CD1c-positive myeloid dendritic cell (primary cell): ENCODE measurements around the gene AVPR2.

ENCODE experiments used
- DNase-seq: peaks from one replicate; pipeline ENCODE4 v3.0.0-alpha.2; 2016; ENCODE audit errors: extremely low spot score

Gene AVPR2

DNA sequence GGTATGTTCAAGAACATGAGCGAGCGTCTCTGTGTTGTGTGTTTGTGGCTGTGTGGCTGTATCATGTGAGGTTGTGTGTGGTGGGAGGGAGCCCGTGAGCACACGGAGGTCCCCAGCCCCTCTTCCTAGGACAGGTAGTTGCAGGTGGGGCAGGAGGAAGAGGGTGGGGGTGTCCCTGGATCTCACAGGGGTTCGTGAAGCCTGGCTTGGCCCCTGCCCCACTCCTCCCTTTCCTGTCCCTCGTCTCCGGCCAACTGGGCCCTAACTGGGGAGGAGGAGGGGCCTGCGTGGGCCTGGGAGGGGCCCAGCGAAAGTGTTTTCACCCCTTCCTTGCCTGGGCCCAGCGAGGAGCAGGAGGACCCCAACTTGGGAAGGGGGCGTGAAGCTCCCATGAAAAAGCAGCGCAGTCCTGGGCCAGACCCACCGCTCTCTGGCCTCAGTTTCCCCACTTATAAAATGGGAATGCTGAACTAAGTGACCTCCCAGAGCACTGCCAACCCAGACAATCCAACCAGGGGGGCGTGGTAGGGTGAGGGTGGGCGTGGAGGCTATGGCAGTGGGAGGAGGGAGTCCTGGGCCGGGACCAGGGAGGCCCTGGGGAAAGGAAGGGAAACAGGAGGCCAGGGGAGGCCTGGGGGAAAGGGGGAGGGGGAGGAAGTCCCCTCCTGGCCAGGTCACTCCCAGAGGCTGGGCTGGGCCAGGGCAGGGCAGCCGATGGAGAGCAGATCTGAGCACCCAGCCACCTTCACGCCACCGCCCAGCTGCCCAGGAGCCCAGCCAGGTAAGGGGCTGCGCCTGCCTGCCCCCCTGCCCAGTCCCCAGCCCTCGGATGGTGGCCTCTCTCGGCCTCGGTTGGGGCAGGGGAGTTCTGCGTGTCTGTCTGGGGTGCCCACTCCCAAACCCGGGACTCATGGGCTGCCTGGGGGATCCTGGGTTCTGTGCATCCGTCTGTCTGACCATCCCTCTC, at the start of gene AVPR2:
Gene AVPR2, plus strand, starts transcription at position 683 of the 967 bp plus-strand sequence. CDS start 473 bp downstream, outside the sequence.
- no peak for DNase-seq

DNA sequence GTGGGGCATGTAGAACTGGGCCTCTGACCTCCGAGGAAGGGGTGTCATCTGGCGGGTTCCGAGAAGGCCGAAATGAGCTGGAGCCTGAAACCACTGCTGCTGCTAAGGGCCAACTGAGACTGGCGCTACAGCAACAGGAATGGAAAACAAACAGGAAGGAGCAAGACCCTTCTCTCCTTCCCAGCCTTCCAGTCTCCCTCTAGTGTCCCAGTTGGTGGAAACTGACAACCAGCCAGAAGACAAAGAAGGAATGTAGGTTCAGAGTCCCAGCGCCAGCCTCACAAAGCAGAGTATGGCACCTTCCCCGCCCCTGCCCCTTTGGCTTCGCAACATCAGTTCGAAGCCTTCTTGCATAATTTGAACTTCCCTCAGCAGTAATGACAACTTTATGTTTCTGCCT, 49.8 kb upstream of the AVPR2 start:
- DNase-seq, result no peak

DNA sequence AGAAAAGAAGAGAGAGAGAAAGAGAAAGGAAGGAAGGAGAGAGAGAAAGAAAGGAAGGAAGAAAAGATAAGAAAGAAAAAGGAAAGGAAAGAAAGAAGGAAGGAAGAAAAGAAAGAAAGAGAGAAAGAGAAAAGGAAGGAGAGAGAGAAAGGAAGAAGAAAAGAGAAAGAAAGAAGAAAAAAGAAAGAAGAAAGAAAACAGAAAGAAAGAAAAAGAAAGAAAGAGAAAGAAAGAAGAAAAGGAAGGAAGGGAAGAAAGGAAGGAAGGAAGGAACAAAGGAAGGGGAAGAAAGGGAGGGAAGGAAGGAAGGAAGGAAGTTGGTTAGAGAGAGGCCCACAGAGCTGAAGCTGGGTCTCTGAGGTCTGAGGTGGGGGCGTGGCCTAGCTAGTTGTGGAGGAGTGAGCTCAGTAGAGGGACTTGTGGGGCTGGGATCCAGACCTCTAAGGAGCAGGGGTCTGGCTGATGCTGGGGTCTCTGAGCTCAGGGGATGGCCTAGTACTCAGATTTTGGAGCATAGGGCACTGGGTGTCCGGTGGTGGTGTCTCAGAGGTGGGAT, 47.0 kb upstream of the AVPR2 start:
- no peak for DNase-seq

DNA sequence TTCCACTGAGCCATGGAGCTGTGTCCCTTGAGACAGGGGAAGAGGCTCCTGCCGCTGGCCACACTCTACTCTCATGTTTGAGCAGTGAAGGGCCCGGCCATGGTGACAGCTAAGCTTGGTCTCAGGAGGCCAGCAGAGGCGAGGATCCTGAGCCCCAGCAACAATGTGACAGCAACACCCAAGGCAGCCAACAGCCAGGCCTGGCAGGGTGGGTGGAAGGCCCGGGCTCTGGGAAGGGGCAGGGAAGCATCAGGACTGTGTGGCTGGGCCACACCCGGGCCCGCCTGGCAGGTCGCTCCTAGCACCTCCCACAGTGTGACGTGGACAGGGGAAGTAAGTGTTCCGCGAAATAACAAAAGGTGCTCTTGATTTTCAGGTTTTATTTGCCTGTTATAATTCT, 43.3 kb upstream of the AVPR2 start:
- DNase-seq, result no peak

DNA sequence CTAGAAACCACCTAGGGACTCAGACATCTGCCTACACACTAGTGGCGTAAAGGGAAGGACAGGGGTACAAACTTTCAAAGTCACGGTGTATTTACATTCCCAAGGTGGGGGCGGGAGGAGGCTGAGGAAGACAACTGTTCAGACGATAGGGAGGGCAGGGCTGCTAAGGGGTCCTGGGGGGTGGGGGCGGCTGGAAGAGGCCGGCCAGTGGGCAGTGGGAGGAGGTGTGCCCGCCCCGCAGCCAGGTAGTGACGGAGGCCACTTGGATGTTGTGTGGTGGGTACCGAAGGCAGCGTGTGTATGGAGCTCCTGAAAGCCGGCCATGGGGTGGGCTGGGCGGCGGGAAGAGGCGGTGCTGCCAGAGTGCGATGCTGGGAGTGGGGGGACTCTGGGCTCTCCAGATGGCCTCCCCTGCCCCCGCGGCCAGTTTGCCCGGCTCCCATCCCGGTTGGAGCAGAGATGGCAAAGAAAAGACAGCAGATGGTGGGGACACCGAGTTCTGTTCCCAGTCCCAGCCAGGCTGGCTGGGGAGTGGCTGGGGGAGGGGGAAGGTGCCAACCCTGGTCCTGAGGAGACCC, 42.7 kb upstream of the AVPR2 start:
- DNase-seq, result no peak

DNA sequence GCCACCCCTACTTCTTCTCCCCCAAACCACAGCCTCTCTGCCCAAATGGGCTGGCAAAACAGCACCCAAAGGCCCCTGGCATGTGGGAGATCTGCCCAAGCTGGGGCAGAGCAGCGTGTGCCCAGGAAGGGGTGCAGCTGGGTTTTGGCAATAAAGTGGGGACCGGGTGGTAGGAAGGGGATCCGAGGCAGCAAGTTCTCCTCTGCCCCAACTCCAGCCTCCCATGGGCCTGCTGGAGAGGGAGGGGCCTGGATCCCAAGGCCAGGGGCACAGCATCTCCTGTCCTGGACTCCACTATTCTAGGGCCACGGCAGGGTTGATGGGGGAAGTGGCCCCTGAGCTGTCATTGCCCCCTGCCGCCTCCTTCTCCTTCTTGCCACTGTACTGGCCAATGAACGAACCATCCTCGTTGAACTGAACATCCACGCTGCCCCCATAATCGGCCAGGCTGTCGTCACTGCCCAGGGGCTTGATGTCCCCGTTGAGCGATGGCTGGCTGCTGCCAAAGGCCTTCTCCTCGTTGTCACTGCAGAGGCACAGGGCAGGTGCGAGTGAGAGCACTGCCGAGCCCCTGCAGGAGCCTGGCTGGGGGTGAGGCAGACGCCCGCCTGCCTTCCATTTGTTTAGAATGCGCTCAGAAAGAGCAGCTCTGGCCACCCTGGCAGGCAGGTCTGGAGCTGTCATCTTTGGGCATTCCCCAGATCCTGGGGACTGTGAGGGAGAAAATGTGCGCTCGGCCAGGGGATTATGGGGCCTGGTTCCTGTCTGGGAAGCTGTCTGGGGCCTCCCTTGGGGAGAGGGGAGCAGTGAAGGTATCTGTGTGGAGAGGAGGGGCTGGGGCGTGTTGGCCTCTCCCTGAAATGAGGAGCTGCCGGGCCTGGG, 41.9 kb upstream of the AVPR2 start:
- no peak for DNase-seq

DNA sequence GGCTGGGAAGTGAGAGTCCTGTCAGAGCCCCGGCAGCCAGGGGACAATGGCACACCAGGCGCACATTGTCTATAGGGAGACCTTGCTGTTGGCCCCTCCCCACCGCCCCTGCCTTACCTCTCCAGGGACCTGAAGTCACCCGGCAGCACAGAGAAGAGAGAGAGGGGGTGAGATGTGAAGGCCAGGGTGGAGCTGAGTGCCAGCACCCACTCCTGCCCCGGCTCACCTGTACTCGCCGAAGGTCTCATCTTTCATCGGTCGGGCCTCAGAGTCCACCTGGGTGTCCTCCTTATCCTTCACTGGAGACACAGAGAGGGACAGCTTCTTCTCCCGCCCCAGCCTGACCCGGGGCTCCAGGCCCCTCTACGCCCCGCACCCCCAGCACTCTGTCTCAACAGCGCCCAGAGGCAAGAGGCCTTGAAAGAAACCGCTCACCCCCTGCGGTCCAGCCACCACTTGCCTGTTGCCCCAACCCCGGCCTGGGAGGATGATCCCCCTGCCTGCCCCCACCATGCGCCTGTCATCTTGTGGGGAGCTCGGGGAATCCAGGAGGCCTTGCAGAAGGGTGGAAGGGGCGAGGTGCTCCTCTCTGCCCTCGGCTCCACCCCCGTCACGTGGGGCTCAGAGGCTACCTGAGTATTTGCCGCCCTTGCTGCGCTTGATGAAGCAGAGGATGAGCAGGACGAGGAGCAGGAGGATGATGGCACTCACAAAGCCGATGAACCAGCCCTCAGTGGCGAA, 41.1 kb upstream of the AVPR2 start:
- no peak for DNase-seq

DNA sequence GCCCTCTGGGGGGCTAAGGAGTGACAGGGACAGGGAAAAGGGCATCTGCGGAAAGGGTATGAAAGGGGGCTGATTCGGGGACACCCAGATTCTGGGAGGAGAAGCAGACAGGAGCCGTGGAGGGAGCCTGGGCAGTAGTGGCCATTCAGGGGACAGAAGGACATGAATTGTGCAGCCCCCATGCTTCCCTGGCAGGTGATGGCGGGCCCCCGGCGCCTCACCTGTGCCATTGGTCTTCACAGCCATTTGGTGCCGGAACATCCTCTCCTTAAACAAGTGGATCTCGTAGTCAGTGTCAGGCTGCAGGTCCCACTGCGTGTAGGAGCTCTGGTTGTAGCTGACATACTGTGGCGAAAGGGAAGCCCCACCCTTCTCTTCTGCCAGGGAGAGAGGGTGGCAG, 40.4 kb upstream of the AVPR2 start:
- DNase-seq, result no peak

DNA sequence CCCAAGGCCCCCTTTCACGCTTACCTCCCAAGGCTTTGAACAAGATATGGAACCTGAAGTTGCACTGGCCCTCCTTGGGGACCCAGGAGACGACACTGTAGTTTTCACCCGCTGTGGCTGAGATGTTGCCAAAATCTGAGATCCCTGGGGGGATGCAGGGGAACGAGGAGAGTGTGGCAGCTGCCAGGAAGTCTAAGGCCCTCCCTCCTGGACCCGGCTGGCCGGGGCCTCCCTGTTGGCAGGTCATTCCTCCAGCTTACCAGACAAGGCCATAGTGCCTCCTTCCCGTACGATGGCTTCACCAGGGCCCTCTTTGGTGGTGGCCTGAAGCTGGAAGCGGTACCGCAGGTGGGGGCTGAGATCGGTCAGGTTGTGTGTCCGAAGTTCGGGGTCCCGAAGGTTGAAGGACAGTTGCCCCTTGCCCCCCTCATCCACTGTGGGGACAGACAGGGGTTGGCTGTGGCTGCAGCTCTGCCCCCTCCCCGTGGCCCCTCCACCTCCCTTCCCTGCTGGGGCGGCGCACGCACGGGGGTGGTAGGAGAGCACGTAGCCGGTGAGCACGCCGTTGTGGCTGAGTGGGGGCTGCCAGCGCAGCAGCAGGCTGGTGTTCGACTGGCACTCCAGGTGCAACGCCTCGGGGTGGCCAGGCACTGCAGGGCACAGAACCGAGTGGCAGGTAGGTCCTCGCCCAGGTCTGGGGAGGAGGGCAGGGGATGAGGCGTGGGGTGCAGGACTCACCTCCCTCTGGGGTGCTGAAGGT, 39.7 kb upstream of the AVPR2 start:
- DNase-seq, result no peak

DNA sequence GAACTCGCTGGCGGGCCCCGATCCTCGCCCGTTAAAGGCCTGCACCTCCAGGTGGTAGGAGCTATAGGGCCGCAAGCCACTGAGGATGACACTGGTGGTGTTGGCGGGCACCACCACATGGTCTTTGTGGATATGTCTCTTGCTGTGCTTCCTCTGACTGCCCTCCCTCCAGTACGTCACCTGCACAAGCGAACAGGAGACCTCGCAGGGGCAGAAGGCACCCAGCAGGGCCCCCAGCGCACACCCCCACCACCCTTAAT, 39.2 kb upstream of the AVPR2 start:
- no peak for DNase-seq

DNA sequence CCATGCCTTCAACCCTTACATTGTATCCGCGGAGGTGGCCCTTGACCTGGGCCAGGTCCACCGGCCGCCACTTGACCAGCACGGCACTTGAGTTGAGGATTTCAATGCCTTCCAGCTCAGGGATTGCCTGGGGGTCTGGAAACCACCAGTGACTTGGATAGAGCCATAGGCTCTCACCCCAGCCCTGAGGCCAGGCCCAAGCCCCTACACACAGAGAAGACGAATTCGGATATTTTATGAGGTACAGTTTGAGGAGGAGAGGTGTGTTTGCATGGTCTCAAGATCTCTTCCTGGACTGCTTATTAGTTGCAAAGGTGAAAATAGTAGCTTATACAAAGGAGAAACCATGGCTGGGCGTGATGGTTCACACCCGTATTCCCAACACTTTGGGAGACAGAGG, 38.8 kb upstream of the AVPR2 start:
- DNase-seq, result no peak

DNA sequence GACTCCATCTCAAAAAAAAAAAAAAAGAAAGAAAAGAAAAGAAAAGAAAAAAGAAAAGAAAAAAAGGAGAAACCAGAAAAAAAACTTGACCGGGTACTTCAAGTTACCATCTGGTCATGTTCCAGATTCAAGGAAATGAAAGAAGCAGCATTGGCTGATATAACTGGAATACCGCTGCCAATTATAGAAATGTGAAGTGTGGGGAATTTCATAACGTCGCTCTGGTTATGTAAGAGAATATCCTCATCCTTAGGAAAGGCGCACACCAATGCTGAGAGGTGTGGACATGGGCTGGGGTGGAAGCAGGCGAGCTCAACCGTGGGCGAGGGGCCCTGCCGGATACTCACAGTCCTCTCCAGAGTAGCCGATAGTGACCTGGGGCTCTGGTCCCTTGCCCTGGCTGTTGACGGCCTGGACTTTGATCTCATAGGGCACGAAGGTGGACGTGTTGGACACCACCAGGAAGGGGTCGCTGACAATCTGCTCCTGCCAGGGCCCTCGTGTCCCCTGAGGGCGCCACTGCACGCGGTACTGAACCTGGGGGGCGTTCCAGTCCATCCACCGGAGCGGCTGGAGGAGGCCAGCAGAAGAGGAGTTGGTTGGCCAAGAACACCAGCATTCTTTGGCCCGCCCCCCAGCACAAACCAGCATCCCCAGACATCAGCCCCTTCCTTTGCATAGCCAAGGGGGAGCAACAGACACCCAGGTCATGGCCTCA, 38.0 kb upstream of the AVPR2 start:
- DNase-seq, result no peak

DNA sequence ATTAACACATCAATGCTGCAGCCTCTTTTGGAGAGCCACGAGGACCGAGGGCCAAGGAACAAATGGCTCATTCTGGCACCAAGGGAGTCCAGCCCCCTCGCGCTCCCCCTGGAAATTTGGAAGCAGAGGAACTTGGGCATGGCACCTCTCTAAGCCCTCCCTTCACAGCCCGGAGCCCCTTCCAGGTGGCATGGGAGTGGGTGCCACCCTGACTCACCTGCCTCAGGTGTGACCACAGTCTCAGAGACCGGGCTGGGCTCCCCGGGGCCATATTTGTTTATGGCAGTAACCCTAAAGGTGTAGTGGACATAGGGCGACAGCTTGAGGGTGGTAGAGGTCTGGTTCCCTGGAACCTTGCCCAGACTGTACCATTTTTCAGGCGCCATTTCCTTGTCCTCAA, 37.3 kb upstream of the AVPR2 start:
- DNase-seq, result no peak

DNA sequence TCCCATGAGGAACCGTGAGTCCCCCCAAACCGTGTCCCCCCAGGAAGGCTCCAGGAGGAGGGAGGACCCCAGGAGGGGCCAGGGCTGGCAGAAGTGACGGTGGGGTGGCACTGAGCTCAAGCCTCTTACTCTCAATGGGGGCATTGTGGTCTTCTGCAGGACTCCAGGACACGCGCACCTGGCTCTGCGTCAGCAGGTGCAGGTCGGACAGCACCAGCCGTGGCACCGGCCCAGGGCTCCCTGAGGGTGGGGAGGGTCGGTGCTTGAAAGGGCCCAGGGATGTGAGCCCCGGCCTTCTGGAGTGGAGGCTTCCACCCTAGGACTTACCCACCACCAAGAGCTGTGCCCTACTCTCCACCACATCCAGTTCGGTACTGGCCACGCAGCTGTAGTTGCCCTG, 36.8 kb upstream of the AVPR2 start:
- no peak for DNase-seq

DNA sequence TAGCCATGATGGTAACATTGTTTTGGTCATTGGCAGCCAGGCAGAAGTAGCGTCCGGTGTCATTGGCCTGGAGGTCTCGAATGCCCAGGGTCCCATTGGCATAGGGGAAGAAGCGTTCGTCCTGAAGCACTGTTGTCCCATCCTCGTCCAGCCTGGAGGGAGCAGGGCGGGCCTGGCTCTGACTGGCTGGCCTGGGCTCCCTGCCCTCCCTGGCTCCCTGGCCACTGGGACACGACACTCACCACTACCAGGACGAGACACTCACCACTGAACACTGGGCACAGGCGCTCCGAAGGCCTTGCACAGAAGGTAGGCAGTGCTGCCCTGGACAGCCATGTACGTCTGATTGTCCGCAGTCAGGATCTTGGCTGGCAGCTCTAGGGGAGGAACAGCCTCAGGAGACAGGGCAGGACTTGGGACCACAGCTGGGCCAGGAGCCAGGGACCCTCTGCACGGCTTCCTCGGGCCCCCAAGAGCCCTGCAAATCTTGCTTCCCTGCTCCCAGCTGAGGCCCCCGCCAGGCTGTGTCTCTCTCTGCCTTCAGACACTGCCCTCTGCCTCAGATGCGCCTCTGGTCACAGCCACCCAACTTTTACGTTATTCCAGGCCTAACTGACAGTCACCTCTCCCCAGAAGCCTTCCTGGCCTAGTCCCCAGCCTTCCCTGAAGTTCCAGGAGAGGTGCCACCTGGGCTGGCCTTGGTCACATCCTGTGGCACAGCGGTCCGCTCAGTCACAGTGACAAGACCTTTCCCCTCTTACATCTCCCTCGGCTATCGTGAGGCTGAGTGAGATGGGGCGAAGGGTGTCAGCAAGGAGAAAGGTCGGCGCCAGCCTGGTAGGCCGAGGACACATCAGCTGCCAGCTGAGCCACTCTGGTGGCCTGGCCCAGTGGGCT, 35.6 kb upstream of the AVPR2 start:
- DNase-seq, result no peak

DNA sequence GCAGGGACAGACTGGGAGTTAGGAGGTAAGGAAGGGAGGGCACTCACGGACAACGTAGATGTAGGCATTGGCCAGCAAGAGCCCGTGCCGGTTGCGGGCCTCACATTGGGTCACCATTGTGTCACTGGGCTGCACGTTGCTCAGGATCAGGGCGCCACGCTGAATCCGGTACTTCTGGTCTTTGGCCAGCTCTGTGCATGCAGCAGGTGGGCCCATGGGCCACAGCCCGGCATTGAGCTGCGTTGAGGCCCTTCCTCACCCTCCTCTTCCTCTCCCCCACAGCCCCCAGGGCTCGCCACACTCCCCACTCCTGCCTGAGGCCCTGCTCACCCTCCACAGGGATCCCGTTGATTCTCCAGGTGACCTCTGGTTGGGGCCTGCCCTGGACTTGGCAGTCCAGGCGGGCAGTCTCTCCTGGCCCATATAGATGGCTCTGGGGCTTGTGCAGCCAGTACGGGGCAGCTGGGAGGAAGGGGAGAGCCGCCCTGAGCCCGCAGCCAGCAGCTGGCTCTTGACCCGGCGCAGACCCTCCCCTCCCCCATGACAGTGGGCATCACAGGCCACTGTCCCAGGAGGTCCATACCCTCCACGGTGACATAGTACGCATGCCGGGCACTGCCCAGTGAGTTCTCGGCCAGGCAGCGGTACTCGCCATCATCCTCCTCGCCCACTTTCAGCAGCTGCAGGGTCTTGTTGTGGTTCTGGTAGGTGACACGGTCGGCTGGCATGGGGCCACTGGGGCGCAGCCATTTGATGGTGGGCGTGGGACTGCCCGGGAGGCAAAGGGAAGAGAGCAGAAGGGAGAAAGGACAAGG, 34.8 kb upstream of the AVPR2 start:
- no peak for DNase-seq

DNA sequence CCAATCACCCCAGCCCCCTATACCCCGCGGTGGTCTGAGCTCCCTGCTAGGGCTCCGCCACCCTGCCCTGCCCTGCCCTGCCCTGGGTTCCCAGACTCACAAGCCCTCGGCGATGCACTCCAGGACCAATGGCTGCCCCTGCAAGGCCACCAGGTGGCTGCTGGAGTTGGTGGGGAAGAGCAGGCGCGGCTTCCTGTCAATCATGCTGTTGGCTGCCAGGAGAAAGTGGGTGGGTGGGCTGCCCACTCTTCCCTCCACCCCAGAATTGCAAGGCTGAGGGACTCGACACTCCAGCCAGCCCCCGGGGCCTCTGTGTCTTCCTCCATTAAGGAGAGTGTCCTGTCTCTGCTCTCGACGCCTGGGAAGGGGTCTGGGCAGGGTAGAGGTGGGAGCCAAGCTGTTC, 34.2 kb upstream of the AVPR2 start:
- no peak for DNase-seq

DNA sequence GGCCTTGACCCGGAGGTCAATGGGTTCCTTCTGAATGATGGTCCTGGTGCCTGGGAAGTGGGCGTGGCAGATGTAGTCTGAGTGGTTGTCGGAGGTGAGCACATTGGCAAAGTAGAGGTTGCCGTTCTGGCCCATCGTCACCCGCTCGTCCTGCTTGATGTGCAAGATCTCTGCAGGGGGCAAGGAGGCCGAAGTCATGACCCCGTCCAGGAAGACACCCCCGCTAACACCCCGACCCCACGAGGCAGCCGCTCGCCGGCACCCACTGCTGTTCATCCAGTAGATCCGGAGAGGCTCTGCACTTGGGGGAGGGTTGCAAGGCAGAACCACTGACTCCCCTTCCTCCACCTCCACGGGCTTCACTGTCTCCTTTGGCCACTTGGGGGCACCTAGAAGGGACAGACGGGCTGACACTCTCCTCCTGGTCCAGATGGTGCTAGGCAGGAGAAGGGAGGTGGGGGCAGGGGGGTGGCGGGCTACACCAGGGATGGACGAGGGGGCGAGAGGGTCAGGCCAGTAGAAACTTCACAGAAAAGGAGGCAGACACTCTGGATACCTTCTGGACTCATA, 33.6 kb upstream of the AVPR2 start:
- no peak for DNase-seq
